HG02981 (cell line): ENCODE measurements around the gene FGD3.
"Not testable (repeated sequence)": the region's sequence is repeated elsewhere in the genome, so short reads cannot be mapped to it uniquely, and the experiment has no call there.

Experiments
- ATAC-seq: cut with Tn5 transposase; IDR thresholded peaks from one replicate; pipeline ENCODE4 v1.9.1; 2021; ENCODE audit warnings: mild to moderate bottlenecking, moderate library complexity; ENCODE audit not compliant: unreplicated experiment

FGD3 gene

GRCh38 chr9:92947268-92948037, at the start of gene FGD3:
TSS of gene FGD3 (plus strand) at chr9:92947523. CDS start at chr9:92976257, 28,734 bp downstream.
- no peak for ATAC-seq

- ATAC-seq, result not testable (repeated sequence)
These were observed 42.2 kb upstream of the FGD3 start for GRCh38 chr9:92905137-92905536.

- ATAC-seq, result no peak
These were observed 35.5 kb upstream of the FGD3 start for GRCh38 chr9:92911511-92912475.

- ATAC-seq, result no peak
These were observed 30.0 kb upstream of the FGD3 start for GRCh38 chr9:92917176-92917800.

- ATAC-seq, result no peak
These were observed 26.9 kb upstream of the FGD3 start for GRCh38 chr9:92920437-92920836.

GRCh38 chr9:92931606-92932005, 15.7 kb upstream of the FGD3 start:
- no peak for ATAC-seq

- no peak for ATAC-seq
These were observed 13.0 kb upstream of the FGD3 start for GRCh38 chr9:92934321-92934720.

- no peak for ATAC-seq
These were observed 9.3 kb upstream of the FGD3 start for GRCh38 chr9:92938025-92938424.

GRCh38 chr9:92941861-92942260, 5.5 kb upstream of the FGD3 start:
- ATAC-seq, result no peak

- no peak for ATAC-seq
These were observed 4.4 kb upstream of the FGD3 start for GRCh38 chr9:92942688-92943616.

- ATAC-seq, result no peak
These were observed 2.4 kb upstream of the FGD3 start for GRCh38 chr9:92944921-92945320.

- ATAC-seq, result no peak
These were observed 1.5 kb upstream of the FGD3 start for GRCh38 chr9:92945796-92946195.

GRCh38 chr9:92948038-92948534, 763 bp downstream of the FGD3 start:
- no peak for ATAC-seq

- ATAC-seq, result no peak
These were observed 1.3 kb downstream of the FGD3 start for GRCh38 chr9:92948632-92949031.

- no peak for ATAC-seq
These were observed 2.1 kb downstream of the FGD3 start for GRCh38 chr9:92949266-92949982.

- ATAC-seq, result no peak
These were observed 3.1 kb downstream of the FGD3 start for GRCh38 chr9:92950359-92950955.

- ATAC-seq, result no peak
These were observed 5.7 kb downstream of the FGD3 start for GRCh38 chr9:92952906-92953610.

GRCh38 chr9:92954049-92954861, 6.9 kb downstream of the FGD3 start:
- ATAC-seq, result peak; percentile 62
